Dermis microvascular lymphatic vessel endothelial cell (primary cell): ENCODE measurements around the gene PSMG4. TPM values are rescaled to one million over a fixed set of nuclear protein-coding genes. Genes with fewer than 3 reads are reported as not detected.

Experiments
- DNase-seq, 2 donors: peaks; one replicate each; pipeline versions ENCODE4 v3.0.0 to v3.0.0-alpha.2; 2010; ENCODE audit warnings: low read depth in 2 of 2
- total RNA-seq: library from RNA; depleted of rRNA; stranded (reverse); fragments of >200 nt; gene quantifications from 2 replicates; pipeline ENCODE4 v1.2.1, GENCODE V29; 2014

PSMG4 gene
- 51.5 and 59.3 TPM in 2 replicates for total RNA-seq

DNA sequence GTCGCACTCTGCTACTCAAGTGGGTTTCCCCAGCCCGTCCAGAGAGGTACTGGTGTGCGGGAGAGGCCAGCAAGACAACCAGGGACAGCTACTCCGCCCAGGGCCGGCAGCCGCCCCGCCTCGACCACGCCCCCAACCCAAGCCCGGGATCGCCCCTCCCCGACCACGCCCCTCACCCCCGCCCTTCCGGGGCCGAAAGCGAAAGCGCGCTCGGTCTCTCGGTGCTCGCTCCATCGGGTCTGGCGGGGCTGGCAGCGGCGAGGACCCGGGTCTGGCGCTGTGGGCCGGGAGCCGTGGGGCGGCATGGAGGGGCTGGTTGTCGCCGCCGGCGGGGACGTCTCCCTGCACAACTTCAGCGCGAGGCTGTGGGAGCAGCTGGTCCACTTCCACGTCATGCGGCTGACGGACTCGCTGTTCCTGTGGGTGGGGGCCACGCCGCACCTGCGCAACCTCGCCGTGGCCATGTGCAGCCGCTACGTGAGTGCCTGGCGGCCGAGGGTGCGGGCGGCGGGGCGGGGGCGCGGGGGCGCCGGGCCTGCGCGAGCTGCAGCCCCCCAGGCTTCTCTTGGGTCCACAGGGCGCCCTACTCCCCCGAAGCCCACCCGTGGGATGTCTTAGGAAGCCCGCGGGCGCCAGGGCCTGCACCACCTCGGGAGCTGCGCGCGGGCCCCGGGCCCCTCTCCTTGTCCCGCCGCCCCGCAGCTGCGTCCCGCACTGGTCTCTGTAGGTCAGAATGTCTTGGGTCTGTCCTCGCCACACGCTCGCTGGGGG is at the start of gene PSMG4:
TSS of gene PSMG4 (plus strand) at position 228 of the 771 bp plus-strand sequence. CDS start at position 304, 76 bp downstream.
- DNase-seq = peak; percentile 69 to 88

DNA sequence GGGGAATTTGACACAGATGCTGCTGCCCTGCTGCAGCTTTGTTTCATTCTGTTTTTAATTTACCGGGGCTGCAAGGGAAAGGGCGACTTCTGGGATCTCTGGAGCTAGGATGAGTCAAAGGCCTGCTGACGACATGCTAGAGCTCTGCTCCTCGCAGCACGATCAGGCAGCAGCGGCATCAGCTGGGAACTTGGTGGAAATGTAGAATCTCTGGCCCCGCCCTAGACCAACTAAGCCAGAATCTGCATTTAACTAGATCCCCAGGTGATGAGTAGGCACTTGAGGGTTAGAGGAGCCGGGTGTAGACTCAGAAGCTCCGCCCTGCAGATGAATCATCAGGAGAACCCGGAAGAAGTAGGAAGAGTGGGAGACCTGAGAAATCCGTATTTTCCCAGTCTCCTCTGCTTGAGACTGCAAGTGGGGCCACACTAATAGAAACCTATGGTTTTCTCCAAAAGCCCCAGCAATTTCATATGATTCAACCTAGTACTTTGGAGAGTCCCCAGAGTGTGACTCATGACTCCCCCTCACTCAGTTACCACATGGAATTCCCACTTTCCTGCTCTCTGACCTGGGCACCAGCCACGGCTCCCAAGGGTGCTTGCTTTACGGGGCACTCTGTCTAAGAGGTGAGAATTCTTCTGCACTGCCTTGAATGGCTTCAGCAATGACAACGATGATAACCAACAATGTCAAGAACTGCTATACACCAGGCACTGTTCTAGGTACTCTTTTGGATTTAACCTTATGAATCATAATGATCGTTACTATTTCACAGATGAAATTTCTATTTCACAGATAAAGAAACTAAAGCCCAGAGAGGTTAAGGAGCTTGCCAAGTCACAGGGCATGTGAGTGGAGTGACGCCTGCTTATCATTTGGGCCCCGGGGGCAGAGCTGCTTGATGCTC is 49.4 kb upstream of the PSMG4 start:
- peak in 1 of 2 donors; percentile 20 for DNase-seq

DNA sequence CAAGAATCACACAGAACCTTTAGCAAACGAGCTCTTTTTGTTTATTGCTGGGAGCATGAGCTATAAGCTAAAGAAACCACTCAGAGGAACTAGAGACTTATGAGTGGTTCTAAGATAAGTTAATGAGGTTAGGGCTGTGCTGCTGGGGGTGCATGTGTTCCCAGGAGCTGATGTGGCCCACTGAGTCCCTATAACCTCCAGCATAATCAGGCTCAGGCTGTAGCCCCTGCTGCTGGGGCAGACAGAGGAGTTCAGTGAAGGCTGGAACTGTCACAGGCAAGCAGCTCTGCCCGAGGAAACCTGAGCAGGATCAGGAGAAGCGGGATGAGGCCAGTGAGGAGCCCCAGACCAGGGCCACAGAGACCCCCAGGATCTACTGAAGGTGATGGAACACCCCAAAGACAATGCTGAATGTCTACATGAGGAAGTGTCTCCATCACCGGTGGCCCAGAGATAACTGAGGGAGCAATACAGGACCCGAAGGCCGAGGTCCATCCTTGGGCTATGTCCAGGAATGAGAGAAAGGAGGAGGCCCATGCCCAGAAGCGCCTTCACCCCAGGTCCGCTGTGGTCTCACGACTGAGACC is 48.6 kb upstream of the PSMG4 start:
- DNase-seq = no peak

- DNase-seq = no peak
These were observed 47.1 kb upstream of the PSMG4 start for GRCh38 chr6:3211681-3212080.

DNA sequence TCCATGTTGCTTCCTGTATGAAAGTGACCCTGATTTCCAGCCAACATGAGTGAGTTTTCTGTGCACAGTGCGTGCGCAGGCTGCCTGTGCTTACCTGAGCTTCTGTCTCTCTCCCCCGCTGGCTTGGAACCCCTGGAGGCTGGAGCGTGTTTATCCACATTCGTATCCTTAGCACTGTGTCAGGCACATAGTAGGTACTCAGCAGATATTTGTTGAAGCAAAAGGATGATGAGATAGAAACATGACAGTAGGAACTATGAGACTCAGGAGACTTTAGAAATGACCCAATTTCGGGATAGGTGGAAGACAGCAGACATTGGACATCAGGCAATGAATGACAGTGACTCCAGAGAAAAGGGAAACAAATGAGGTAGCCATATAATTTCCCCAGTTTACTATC is 46.5 kb upstream of the PSMG4 start:
- DNase-seq = no peak

DNA sequence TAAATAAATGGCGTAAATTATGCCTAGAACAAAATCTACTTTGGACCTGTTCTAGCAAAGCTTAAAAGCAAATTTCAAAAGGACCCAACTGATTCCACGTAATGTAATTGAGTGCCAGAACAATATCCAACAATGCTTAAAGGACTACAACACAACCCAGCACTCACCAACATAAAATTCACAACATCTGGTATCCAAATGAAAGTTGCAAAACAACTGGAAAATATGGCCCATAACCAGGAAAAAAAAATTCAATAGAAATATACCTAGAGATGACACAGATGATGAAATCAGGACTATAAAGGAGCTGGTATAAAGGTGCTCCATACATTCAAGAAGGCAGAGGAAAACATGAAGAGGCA is 45.4 kb upstream of the PSMG4 start:
- no peak for DNase-seq

GRCh38 chr6:3214898-3215297 is 43.8 kb upstream of the PSMG4 start:
- DNase-seq = no peak

DNA sequence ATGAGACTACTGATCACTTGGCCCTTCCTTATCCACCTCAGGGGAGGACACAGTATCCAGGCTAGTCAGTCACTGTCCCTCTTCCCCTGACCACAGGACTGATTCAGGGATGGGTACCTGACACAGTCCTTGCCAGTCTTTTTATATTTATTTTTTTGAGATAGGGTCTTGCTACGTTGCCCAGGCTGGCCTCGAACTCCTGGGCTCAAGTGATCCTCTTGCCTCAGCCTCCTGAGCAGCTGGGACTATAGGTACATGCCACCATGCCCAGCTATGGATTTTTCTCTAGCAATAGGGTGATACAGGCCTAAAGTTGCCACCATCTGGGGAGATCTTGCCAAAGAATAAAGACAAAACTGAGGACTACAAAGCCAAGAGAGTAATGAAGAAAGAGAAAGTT is 41.5 kb upstream of the PSMG4 start:
- DNase-seq = no peak

- DNase-seq = no peak
These were observed 40.5 kb upstream of the PSMG4 start for GRCh38 chr6:3218266-3218665.

DNA sequence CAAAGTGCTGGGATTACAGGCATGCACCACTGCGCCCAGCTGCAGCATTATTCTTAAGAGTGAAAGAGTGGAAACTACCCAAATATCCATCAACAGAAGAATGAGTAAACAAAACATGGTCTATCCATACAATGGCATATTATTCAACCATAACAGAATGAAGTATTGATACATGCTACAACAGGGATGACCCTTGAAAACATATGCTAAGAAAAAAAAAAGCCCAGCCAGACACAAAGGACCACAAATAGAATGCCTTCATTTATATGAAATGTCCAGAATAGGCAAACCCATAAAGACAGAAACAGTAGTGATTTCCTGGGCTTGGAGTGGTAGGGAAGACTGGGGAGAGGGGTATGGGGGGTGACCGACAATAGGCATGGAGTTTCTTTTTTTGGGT is 38.4 kb upstream of the PSMG4 start:
- DNase-seq = no peak

DNA sequence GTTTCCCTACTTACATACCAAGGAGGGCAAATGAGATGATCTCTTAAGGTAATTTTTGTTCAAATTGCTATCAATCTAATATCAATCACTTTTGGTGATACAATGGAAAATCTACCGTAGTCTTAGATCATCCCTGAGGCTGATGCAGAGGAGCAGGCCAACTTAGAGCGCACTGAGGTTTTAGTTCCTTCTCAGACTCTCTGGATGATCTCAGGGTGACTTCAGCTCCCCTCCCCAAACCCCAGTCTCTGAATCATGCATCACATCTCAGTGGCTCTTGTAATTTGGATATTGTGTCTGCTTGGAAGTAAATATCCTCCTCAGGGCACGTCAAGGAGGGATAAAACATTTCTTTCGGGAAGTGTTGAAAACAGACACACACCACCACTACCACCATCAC is 37.2 kb upstream of the PSMG4 start:
- no peak for DNase-seq

DNA sequence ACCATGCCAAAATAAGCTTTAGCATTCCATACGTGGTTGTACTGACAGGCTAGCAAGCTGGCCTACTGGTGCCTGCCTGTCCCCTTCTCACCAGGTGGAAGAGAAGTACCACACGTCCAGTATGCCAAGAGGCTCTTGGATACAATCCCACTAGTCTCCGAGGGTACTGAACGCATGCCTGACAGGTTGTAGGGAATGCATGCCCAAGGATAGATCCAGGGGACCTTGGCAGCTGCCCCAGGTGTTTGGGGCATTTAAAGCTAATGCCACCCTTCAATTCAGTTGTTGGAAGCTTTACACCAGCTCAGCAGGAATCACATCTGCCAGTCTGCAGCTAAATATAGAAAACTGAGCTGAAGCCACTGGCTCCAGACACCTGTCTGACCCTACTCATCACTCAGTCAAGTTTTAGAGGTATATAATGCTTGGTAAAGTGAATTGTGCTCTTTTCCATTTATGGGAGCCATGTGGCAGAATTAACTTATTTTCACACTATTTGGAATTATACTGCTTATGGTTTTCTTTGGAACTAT is 36.2 kb upstream of the PSMG4 start:
- DNase-seq = no peak

DNA sequence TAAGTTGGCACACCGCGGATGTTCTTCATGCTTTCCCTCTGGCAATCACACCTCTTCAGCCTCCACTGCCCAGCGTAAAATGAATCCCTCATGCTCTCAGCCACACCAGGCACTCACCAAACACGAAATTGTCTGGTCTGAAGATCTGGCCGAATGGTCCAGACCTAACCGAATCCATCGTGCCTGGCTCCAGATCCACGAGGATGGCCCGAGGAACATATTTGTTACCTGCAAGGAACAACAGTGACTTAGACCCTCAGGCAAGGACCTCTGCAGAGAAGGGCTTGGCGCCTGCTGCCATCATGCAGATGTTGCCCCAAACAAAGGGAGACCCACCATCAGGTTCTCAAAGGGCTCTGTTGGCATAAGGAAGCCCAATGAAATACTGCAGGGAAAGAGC is 32.7 kb upstream of the PSMG4 start:
- no peak for DNase-seq

- no peak for DNase-seq
These were observed 32.0 kb upstream of the PSMG4 start for GRCh38 chr6:3226481-3227362.

DNA sequence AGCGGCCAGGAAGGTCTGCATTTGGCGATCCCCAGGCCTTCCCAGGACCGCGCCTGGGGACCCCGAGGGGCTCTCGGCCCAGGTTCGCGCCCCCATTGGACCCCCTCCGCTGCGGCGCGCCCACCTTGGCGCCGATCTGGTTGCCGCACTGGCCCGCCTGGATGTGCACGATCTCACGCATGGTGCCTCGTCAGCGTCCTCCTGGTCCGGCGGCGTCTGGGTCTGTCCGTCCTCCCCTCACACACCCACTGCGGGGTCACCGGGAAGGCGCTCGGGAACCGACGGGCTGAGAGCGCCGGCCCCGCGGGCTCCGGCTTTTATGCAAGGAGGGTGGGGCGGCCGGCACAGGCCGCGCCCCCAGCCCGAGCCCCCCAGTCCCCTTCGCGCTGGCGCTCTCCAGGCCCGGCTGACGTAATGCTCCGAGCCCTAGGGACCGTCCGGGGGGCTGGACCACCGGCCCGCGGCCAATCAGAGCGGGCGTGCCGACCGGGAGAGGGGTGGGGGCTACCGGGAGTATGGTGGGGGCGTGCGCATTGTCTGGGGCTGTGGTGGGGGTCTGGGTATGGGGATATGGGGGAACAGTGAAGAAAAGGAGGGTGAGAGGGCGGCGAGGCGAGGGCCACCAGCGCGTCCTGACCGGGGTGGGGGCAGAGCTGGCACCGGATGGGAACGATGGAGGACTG is 31.2 kb upstream of the PSMG4 start, which contains the start of gene TUBB2B:
TSS of gene TUBB2B (minus strand) at position 291 of the 683 bp plus-strand sequence. CDS start at position 181, 110 bp downstream.
- DNase-seq = peak in 1 of 2 donors; percentile 38

GRCh38 chr6:3228046-3228671 is 30.6 kb upstream of the PSMG4 start:
- no peak for DNase-seq

DNA sequence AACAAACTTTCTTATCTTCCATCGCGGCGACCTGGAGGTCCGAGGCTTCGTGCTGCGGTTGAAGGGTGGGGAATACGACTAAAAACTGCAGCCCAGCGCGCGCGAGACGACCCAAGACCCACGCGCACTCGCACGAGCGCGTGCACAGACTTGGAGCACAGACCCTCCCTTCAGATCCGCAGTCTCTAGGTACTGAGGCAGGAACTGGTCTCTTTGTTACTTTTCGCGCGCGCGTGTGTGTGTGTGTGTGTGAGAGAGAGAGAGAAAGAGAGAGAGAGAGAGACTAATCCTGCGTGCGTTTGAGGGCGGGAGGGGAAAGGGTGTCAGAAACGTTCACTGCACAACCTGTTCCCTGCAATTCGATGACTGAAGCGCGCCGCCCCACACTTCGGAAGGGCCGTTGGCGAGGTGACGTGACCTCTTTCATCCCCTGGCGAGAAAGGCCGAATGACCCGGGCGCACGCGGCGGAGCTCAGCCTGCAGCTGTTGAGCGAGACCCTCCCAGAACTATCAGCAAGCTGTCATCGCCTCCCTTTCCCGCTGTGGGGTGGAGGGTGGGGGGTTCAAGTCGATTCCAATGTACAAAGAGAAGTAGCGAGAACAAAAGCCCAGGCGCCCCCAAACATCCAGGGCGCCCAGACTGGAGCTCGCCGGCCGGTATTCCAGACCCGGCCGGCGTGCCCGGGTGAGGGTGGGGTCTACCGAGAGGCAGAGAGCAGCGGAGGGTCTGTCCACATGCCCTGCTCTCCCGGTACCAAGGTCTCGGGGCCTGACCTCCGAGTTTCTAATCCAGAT is 29.8 kb upstream of the PSMG4 start:
- peak in 1 of 2 donors; percentile 7 for DNase-seq

- DNase-seq = no peak
These were observed 29.1 kb upstream of the PSMG4 start for GRCh38 chr6:3229566-3230178.
